GM21515 (cell line): Measurements from ENCODE around the gene GOLGA2.
A peak's percentile ranks its signal among the peaks of the same experiment; 100 is the strongest.
"Not testable (repeated sequence)": the region's sequence is repeated elsewhere in the genome, so short reads cannot be mapped to it uniquely, and the experiment has no call there.

ENCODE experiments used
- ATAC-seq: cut with Tn5 transposase; IDR thresholded peaks from one replicate; pipeline ENCODE4 v1.9.1; 2021; ENCODE audit not compliant: unreplicated experiment

GOLGA2 gene

DNA sequence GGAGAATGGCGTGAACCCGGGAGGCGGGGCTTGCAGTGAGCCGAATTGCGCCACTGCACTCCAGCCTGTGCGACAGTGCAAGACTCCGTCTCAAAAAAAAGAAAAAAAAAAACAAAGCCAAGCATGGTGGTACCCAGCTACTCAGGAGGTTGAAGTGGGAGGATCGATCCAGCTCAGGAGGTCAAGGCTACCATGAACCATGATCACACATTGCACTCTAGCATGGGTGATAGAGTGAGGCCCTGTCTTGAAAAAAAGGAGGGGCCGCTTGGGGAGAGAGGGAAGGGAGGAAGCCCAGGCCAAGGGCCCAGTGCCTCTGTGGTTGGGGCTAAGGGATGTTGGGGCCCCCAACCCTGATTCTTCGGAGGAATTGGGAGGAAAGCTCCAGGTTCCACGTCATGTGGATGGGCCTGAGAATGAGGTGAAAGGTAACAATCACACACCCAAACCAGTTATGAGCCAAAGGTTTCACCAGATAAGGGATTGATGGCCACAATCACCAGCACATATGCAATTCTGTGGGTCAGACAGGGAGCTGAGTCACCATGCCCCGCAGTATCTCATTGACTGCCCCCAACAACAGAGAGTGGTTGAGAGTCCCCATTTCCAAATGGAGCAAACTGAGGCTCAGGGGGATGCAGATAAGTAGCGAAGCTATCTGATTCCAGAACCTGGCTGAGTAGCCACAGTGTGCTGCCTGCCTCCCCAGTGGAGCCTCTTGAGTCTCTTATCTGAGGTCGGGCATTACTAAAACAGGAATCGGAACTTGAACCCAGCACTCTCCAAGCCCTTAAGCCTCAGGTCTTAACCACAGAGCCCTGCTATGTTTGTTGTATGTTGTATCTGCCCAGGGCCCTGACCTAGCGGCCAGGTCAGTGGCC, 20.8 kb upstream of the GOLGA2 start:
- ATAC-seq = no peak

DNA sequence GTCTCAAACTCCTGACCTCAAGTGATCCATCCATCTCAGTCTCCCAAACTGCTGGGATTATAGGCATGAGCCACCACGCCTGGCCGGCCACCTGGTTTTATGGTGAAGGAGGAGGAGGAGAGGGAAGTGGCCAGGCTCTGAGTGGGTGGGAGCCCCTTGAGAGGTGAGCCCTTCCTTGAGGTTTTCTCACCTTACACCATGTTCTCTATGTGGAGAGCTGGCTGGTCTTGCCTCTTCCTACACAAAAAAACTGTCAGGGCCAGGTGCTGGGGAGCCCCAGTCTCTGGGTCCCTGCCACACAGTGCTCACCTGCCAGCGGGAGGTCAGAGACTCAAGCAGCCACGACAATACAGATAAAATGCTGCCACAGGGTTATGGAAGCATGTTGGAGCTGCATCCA, 18.3 kb upstream of the GOLGA2 start:
- no peak for ATAC-seq

DNA sequence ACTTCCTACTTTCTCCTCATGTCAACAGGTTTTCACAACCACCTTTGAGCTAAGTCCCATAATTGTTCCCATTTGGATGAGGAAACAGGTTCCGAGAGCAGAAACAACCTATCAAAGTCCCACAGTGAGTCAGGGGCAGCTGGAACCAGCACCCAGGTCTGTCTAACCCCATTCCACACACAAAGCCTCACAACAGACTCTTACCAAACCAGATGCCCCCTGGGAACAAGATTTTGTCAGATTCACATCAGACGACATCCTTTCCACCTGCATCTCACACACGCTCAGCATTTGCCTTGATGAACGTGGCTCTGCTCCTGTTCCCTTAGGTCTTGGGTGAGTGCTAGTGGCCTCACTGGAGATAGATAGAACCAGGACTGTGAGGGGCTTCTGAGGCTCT, 17.3 kb upstream of the GOLGA2 start:
- no peak for ATAC-seq

DNA sequence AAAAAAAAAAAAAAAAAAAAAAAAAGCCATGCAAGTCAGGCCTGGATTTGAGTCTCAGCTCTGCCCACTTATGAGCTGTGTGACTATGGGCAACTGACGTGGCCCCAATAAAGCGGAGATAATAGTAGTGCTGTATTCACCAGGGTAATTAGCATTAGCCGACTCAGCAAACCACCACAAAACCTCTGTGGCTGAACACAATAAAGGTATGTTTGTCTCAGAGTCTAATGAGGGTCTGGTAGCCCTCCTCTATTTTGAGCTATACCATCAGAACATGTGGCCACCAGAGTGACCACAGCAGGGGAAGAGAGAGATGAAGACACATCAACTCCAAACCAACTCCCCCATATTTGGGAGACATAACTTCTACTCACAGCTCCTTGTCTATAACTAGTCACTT, 16.2 kb upstream of the GOLGA2 start:
- ATAC-seq = no peak

DNA sequence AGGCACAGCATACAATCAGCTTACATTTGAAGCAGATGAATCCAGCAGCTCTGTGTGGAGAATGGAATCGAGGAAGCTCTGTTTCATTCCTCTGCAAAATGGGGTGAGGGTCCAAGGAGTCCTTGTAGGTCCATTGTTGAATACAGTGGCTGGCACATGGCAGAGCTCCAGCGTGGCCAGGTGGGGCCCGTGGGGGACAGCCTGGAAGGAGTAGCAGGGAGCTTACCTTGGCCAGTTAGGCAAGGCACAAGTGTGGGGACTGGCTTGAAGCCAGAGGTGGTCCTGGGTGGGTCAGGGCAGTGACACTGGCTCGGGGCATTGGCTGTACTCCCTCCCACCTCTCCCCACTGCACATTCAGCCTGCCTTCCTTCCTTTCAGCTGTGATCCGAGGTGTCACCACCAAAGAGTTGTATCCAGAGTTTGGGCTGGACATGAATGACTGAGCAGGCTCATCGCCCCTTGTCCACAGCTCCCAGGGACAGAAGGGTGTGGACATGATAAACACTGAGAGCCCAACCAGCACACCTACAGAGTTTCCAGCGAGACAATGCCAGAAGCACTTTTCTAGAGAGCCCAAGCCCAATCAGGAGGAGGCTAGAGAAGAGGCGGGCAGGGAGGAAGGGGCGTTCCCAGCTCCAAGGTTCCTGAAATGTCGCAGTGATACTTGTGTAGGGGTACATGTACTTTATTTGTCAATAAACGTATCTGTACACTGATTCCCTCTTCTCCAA, 12.6 kb upstream of the GOLGA2 start:
- no peak for ATAC-seq

DNA sequence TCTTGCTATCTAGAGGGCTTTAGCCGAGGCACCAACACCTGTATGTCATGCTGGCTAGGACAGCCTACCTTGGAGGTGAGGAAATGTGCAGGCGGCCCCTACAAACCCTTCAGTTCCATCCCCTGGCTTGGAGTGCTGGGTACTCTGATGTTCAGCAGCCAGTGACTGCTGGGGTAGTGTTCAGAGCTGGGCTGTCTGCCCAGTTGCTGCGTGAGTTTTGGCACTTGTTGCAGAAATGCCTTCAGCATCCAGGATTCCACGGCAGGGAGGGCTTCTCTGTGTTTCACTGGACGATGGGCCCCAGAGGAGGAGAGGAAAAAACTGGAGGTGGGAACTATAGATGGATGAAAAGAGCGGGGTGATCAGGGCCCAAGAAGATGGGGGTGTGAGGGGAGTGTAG, 10.6 kb upstream of the GOLGA2 start:
- ATAC-seq = no peak

DNA sequence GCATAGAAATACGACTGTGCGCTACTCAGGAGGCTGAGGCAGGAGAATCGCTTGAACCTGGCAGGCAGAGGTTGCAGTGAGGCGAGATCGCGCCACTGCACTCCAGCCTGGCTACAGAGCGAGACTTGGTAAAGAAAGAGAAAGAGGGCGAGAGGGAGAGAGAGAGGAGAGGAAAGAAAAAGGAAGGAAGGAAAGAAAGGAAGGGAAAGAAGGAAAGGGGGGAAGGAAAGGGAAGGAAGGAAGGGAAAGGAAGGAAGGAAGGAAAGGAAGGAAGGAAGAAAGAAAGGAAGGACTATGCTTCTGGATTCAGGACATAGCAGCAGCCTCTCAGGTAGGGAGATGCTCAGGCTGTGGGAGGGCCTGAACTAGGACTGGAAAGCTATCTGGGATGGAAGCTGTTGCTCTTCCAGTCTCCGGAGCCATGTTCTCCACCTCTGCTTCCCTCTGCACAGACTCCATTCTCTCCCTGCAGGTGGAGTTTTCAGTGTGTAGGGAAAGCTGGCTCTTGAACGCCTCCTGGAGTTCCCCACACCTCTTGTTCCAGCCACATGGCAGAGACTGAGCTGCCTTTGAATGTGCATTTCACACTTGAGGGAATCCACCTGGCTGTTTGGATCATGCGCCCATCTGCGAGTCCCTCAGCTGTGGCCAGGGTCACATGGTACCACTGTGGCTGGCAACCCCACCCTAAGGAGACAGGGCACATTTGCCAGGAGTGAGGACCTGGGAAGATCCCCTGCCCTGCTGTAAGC, 9.4 kb upstream of the GOLGA2 start:
- ATAC-seq = no peak

DNA sequence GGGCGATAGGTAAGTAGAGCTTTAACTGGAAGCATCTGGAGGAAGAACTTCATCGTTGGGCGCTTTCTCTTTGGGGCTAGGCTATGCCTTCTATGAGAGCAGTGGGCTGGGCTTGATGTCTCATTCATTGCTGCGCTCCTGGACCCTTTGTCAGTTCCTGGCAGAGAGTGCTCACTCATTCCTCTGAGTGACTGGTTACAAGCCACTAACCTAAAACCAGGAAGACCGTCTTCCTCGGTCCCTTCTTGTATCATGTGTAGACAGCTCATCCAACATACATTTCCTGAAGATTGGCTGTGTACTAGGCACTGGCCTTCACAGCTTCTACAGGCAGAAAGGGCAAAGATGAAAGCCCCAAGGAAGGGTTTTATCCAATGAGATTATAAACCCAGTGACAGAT, 6.7 kb upstream of the GOLGA2 start:
- ATAC-seq = no peak

DNA sequence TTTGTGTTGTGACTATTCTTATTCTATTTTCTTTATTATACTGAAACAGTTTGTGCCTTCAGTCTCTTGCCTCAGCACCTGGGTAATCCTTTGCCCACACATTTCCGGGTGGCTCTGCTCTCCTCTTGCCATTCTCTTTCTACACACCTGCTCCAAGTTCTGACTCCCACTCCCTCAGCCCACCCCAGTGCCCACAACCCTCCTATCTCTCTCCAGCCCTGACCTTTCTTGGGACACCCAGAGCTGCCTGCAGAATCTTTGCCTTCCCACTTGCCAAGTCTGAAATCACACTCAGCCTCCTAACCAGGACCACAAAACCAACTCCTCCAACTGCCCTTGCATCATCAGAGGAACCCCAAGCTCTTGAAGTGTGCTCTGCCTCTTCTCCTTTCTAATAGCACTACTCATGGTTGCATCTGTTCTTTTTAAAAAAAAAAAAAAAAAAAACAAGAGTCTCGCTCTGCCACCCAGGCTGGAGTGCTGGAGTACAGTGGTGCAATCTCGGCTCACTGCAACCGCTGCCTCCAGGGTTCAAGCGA, 4.3 kb upstream of the GOLGA2 start:
- ATAC-seq = no peak

DNA sequence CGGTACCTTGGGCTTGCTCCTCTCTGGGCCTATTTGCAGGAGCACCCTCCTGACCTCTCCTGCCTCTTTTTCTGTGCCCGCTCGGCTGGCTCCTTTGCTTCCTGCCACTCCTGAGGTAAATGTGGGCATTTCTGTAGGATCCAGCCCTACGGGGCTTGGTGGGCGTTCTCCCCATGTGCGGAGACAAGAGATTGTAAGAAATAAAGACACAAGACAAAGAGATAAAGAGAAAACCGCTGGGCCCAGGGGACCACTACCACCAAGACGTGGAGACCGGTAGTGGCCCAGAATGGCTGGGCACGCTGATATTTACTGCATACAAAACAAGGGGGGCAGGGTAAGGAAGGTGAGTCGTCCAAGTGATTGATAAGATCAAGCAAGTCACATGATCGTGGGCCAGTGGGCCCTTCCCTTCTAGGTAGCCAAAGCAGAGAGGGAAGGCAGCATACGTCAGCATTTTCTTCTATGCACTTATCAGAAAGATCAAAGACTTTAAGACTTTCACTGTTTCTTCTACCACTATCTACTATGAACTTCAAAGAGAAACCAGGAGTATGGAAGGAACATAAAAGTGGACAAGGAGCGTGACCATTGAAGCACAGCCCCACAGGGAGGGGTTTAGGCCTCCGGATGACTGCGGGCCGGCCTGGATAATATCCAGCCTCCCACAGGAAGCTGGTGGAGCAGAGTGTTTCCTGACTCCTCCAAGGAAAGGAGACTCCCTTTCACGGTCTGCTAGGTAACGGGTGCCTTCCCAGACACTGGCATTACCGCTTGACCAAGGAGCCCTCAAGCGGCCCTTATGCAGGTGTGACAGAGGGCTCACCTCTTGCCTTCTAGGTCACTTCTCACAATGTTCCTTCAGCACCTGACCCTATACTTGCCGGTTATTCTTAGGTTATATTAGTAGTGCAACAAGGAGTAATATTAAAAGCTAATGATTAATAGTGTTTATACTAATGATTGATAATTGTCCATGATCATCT, 3.6 kb upstream of the GOLGA2 start:
- not testable (repeated sequence) for ATAC-seq

DNA sequence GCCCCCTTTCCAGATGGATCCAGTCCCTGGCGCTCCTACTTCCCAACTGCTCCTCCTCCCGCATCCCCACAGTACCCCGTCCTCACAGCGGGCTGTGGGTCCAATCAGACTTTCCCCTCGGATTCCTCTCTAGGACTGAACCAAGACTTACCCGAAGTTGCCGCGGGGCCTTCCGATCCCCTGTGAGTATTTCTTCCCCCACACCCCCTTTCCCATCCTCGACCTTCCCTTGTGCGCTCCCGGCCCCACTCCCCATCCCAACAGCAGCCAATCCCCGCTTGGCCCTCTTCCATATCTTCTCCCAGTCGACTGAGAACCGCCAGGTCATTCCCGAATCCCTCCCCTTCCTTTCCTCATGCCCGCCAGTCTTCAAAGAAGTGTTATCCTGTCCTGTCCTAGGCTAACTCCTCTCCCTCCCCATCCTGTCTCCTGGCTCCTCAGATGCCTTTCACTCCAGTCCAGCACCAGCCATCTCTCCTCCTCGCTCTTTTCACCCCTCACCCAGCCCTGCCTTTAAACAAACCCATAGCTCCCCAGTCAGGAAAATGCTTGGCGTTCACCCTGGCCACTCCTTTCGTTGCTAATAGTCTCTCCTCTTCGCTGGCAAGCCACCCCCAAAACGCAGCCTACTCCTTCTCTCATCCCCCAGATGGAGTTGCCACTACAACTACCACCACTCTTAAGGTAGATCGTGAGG, 915 bp upstream of the GOLGA2 start:
- ATAC-seq = peak; percentile 8

DNA sequence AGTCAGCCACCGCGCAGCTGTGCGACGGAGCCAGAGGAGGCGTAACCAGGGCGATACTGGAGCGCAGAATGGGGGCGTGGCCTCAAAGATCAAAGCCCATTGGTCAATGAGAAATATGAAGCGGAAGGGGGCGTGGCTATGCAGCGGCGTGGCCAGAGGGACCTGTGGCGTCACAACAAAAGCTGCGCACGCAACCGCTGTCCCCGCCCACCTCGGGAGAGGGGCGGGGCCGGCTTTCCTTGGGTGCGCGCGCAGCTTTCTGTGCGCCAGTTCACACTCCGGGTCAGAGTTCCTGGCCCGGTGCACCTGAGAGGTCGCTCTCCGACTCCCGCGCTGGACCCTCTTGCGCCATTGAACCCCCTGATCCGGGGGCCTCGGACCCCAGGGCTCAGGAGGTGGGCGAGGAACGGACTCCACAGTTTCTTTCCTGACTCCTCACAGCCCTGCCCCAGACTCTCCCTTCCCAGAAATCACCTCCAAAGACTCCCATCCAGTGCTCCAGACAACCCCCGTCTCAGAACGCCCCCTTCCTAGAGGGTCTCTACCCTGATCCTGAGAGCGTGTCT, 284 bp upstream of the GOLGA2 start, which contains the start of gene SWI5:
SWI5 (plus strand) TSS at position 269 of the 566 bp plus-strand sequence.
- peak; percentile 93 for ATAC-seq

DNA sequence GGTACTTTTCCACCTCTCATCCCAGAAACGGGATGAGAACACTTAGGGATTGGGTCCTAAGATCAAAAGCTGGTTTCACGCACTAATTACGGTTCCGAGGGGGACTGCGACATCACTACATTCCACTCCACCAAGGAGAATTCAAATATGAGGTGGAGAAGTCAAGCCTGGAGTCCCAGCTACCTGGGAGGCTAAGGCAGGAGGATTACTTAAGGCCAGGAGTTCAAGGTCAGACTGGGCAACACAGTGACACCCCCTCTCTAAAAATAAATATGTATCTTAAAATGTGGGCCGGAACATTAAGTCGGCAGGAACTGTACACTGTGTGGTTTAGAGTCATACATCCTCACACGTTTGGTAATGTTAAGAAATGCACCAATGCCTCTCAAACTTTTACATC, 1.6 kb downstream of the GOLGA2 start:
- no peak for ATAC-seq

DNA sequence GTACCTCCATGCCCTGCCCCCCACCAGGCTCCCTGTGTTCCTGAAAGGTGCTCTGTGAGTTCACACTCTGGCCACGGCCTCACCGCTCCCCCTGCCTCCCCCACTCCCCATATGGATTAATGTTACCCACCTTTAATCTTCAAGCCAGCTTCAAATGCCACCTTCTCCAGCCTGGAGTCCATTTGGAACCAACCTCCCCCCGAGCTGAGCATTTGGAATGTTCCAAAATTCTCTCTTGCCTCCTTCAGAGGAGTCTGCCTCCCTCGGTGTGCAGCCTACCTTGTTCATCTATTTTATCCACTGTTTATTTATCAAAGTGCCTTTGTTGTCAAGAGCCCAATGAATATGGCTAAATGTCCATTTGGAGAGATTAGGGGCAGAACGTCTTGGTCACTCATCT, 4.3 kb downstream of the GOLGA2 start:
- ATAC-seq = no peak

DNA sequence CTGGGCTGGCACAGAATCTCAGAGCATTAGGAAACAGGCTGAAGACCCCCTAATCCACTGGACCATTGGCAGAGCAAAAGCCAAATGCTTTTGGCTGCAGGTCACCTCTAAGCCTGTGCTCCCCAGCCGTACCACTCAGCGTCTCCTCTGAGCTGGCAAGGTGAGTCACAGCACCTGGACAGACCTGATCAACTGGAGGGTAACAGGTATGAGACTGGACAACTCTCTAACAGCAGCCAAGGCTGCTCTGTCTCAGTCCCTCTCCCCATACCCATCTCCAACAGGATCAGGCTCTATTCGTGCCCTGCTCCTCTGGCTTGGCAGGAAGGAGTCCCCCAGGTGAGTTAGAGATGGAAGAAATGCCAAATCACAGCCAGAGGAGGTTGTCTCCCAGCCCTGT, 4.7 kb downstream of the GOLGA2 start:
- no peak for ATAC-seq

DNA sequence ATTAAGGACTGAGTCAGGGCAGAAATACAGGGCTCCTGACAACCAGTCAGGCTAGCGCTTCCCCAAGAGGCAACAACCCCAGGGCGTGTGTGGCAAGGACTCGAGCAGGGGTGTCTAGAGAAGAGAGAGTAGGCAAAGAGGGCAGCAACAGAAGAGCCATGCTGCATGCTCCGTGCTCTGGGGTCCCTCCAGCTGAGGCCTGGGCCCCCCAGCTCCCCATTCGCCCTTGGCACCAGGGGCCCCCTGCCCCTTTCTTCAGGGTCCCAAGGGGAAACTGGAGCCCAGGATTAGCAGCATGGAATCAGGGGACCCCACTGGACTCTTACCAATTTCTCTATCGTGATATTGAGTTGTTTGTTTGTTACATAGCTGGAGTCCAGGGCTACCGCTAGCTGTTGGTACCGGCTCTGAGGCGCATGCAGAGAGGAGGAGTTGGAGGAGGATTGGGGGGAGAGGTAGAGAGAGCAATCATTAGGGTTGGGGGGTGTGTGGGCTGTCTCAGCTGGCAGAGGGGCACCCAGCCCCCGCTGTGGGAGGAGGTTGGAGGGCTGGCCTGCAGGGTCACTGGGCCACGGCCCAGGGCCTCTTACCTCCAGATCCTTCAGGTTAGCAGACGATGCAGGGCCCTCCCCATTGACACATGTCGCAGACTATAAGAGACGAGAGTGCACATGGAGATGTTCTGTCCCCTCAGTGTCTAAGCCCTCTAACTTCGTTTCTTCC, 8.8 kb downstream of the GOLGA2 start:
- ATAC-seq = no peak

DNA sequence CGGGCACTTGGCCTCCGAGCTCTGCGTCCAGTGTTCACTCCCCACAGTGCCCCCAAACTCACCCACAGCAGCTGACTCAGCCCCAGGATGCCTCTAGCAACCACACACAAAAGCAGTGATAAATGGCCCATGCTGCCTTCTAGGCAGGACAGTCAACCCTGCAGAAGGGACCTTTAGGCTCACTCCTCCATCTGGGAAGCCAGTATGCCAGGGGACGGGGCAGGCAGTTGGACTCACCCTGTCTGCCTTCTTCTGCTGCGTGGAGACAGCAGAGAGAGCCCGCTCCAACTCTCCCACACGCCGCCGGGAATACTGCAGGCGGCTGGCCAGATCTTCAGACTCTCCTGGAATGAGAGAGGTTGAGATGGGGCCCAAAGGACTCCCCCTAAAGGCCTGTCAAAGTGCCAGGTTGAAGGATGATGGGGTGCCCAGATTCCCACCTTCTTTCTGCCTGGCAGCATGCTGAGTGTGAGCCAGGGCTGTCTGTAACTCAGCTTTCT, 10.4 kb downstream of the GOLGA2 start:
- ATAC-seq = no peak

DNA sequence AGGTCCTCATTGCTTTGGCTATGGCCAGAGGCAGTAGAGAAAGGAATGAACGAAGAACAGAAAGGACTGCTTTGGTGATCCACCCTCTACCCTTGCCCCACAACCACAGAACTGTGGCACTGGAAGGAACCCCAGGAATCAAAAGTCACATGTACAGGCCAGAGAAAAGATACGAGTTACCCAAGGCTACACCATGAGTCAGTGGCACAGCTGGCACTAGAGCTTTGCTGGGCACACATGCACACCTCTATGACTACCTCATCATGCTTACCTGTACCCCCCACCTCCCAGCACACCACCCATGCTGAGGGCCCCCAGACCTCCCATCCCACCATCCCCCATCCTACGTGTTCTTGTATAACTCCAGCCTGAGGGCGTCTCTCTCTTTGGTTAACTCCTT, 13.1 kb downstream of the GOLGA2 start:
- ATAC-seq = no peak
